Hepatocyte (in vitro differentiated cells): ENCODE data around the gene MTA3.
"Not testable (repeated sequence)": the region's sequence is repeated elsewhere in the genome, so short reads cannot be mapped to it uniquely, and the experiment has no call there.

Source experiments
- CTCF ChIP-seq: fragments of 200-600 bp; sonication (generic); IDR thresholded peaks from 2 replicates; pipeline ENCODE4 v1.5.1; 2016; ENCODE audit warnings: antibody characterized with exemption, mild to moderate bottlenecking; ENCODE audit not compliant: poor library complexity
- EZH2 ChIP-seq: fragments of 200-600 bp; sonication (generic); IDR thresholded peaks from 2 replicates; pipeline ENCODE4 v1.6.1; 2016; ENCODE audit warnings: antibody characterized with exemption, mild to moderate bottlenecking, borderline replicate concordance

- TF ChIP-seq CTCF, EZH2: not testable (repeated sequence)
These were observed 73.9 kb downstream of the MTA3 start for GRCh38 chr2:42642371-42642770.
